Measurements from ENCODE around the gene PRKX.
A peak's percentile ranks its signal among the peaks of the same experiment; 100 is the strongest.
"Not testable (repeated sequence)": the region's sequence is repeated elsewhere in the genome, so short reads cannot be mapped to it uniquely, and the experiment has no call there.

The PRKX gene

DNA sequence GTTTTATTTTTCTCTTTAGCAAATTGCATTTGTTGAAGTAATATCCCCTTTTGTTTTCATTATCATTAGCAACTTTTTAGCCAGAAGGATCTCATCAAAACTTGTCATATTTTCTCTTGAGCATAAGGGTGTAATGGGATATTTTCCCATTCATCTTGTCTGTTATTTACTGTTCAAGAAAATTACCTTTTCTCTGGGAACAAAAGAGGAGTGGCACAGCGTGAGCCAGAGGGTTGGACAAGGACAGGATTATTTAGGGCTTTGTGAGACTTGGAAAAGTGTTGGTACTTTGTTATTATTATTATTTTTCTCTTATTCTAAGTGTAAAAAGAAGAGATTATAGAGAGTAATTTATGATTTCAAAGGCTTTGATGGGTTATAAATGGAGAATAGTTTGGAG, 135.9 kb downstream of the PRKX start:
- no peaks in the 10 kb centered on the region for H3K27me3 Mint-ChIP-seq (ENCODE audit: low read depth)
- peaks cover 6% of the 10 kb centered on the region for H3K4me1 Mint-ChIP-seq
- peak overlapping the region in 1 of 3 experiments; percentile 2 for H3K27ac Mint-ChIP-seq
- H3K4me3 Mint-ChIP-seq: no peak overlapping the region
- TF ChIP-seq, protein P1, sequence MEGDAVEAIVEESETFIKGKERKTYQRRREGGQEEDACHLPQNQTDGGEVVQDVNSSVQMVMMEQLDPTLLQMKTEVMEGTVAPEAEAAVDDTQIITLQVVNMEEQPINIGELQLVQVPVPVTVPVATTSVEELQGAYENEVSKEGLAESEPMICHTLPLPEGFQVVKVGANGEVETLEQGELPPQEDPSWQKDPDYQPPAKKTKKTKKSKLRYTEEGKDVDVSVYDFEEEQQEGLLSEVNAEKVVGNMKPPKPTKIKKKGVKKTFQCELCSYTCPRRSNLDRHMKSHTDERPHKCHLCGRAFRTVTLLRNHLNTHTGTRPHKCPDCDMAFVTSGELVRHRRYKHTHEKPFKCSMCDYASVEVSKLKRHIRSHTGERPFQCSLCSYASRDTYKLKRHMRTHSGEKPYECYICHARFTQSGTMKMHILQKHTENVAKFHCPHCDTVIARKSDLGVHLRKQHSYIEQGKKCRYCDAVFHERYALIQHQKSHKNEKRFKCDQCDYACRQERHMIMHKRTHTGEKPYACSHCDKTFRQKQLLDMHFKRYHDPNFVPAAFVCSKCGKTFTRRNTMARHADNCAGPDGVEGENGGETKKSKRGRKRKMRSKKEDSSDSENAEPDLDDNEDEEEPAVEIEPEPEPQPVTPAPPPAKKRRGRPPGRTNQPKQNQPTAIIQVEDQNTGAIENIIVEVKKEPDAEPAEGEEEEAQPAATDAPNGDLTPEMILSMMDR (IDR thresholded peaks at IDR 0.05; ENCODE audit: unreplicated experiment in 3 of 3): no peak
- no peaks in the 10 kb centered on the region for H3K36me3 Mint-ChIP-seq (ENCODE audit: low read depth)
- peaks cover 6% of the 10 kb centered on the region for H3K9me3 Mint-ChIP-seq

DNA sequence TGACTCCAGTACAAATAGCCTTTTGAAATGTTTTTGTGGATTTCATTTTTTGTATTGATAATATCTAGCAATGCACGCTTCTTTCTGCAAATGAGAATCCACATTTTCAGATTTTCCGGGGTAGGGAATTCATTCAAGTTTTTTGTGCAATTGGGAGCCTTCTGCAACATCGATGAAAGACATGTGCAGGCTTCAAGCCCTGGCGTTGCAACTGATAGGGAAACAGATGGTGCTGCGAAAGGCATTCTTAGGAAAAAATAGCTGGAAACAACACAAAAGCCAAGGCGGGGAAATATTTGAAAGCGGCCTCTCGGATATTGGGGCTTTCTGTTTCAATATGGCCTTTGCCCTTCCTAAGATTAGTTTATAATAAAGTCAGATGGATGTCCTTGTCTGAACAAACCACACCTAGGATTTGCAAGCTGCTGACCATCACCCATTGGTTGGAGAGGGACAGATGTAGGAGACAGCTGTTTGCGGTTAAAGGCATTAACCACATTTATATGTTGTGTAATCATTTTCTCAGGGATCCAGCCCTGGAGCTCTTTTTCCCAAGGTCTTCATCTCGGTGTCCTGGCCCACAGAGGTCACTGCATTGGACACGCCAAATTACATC, 136.5 kb downstream of the PRKX start:
- Mint-ChIP-seq H3K9me3 (peaks cover 6% of the 10 kb centered on the region), H3K36me3 (ENCODE audit: low read depth) (no peaks in the 10 kb centered on the region), H3K27me3 (ENCODE audit: low read depth) (no peaks in the 10 kb centered on the region), H3K4me3 (no peak overlapping the region), H3K27ac (no peak overlapping the region), H3K4me1 (peaks cover 6% of the 10 kb centered on the region)
- TF ChIP-seq, protein P1 (IDR thresholded peaks at IDR 0.05; ENCODE audit: unreplicated experiment in 3 of 3): no peak

DNA sequence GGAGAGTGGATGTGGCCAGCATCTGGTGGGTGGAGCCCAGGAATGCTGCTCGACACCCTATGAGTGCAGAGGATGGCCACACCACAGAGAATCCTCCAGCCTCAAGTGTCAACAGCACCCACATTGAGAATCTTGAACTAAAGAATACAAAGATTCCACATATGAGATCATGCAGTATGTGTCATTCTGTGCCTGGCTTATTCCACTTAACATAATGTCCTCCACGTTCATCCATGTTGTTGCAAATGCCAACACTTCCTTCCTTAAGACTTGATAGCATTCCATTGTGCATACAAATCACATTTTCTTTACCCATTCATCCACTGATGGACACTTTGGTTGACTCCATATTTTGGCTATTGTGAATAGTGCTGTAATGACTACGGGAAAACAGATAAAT, 145.8 kb downstream of the PRKX start:
- Mint-ChIP-seq H3K27ac (no peak overlapping the region), H3K4me3 (no peak overlapping the region), H3K4me1 (no peaks in the 10 kb centered on the region), H3K9me3 (peaks cover 4% of the 10 kb centered on the region), H3K36me3 (ENCODE audit: low read depth) (no peaks in the 10 kb centered on the region), H3K27me3 (ENCODE audit: low read depth) (no peaks in the 10 kb centered on the region)
- TF ChIP-seq, protein P1 (IDR thresholded peaks at IDR 0.05; ENCODE audit: unreplicated experiment in 3 of 3): no peak

DNA sequence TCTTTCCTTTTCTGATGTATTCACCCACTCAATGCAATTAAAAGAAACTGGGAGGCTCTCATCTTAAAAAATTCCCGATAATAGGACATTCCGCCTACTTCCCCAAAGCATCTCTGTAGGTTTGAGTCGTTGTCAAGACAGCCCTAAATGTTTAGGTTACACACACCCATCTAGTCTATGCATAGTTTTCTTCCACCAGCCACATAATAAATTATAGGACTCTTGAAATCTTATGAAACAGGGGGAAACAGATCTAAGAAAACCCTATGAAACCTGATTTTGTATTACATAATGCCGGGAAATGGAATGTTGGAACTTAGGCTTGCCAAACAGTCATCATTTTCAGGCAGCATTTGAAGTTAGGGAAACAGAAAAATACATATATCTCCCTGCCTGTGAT, 150.0 kb downstream of the PRKX start:
- H3K4me1 Mint-ChIP-seq: no peaks in the 10 kb centered on the region

DNA sequence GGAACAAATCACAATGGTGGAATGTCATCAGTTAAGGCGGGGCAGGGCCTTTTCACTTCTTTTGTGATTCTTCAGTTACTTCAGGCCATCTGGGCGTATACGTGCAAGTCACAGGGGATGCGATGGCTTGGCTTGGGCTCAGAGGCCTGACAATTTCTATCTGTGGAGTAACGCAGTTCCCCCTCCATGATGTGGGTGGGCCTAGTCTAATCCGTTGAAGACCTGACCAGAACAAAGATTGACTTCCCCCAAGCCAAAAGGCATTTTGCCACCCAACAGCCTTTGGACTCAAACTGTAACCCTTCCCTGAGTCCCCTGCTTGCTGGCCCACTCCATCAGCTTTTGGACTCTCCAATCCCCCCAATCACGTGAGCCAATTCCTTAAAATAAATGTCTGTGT, 153.4 kb downstream of the PRKX start:
- not testable (repeated sequence) for H3K27me3 Mint-ChIP-seq (ENCODE audit: low read depth); H3K27ac Mint-ChIP-seq; H3K4me3 Mint-ChIP-seq; H3K36me3 Mint-ChIP-seq (ENCODE audit: low read depth); H3K4me1 Mint-ChIP-seq
- H3K9me3 Mint-ChIP-seq: peaks cover 26% of the 10 kb centered on the region

More for the DNA sequence above, 150.0 kb downstream of the PRKX start:
- Mint-ChIP-seq H3K27me3 (ENCODE audit: low read depth) (no peaks in the 10 kb centered on the region), H3K9me3 (peaks cover 20% of the 10 kb centered on the region), H3K27ac (peak overlapping the region in 1 of 3 experiments; percentile 21), H3K36me3 (ENCODE audit: low read depth) (no peaks in the 10 kb centered on the region), H3K4me3 (no peak overlapping the region)
- TF ChIP-seq, protein P1 (IDR thresholded peaks at IDR 0.05; ENCODE audit: unreplicated experiment in 3 of 3): no peak

All from nephron (organoid).